Measurements from ENCODE around the gene PDPR.
"Not testable (repeated sequence)": the region's sequence is repeated elsewhere in the genome, so short reads cannot be mapped to it uniquely, and the experiment has no call there.

The PDPR gene

DNA sequence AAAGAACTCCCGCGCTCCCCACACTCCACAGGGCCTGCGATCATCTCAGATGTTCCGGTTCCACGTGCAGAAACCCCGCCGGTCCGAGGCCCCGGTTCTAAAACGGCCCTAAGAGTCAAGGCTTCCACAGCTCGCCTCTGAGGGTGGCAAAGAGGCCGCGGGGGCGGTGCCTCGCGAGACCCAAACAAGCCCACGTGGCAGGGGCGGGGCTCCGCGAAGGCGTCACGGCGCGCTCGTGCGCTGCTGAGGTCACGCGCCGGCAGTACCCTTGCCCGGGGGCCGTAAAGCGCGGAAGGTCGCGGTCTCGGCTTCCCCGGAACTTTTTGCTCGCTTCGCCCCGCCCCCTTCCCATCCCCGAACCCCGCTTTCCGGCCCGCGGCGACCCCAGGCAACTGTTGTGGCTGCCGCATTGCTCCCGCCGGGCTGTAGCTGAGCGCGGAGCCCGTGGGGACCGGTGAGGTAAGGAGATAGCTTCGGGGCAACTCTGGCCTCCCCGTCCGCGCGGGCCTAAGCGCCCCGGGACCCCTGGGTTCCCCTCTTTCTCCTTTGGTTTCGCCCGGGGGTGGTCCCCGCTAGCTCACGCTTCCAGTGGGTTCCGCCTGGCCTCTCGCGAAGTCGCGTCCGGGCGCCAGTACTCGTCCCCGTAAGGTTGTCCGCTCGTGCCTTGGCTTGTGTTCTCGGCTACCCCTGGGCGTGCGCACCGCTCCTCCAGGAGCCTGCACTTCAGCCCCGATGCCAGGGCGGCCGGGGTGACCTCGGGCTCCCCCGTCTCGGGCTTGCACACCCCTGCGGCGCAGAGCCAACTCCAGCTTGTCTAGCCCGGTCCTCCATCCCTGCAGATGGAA lies at the start of gene PDPR:
Gene PDPR (plus strand): TSS at position 351 of the 845 bp plus-strand sequence. CDS start 6,161 bp downstream, outside the sequence.
- H3K4me3 ChIP-seq (ENCODE audit: low read depth, low read length), result peak within 1 kb of the TSS; percentile 74
- peak; percentile 88 for DNase-seq (ENCODE audit: low read depth, low spot score)
- in situ Hi-C loops (cut with HindIII; ENCODE audit: low sequenced_read_pairs), result not testable (repeated sequence)

DNA sequence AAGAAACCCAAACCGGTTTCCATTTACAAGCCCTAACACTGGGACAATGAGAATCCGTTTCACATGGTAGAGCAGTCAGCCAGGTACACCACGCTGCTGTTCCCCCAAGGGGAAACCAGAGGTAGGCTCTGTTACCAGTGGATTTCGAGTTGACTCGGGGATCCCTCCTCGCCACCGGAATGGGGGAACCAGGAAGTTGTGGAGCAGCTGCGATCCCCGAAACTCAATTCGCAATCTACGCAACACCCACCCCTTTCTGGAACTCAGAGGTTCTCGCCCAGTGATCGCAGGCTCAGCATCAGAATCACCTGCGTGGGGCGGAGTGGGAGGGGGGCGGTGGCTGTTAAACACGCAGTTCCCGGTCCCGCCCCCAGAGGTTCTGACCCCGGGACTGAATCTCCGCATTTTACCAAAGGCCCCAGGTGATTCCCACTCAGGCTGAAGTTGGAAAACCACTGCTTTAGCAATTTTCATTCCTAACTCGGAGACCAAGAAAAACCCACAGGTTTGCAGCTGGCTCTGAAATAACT lies 49.2 kb upstream of the PDPR start:
- in situ Hi-C loops (cut with HindIII; ENCODE audit: low sequenced_read_pairs); DNase-seq (ENCODE audit: low read depth, low spot score): not testable (repeated sequence)
- H3K4me3 ChIP-seq (ENCODE audit: low read depth, low read length), result peak overlapping the region; percentile 60

DNA sequence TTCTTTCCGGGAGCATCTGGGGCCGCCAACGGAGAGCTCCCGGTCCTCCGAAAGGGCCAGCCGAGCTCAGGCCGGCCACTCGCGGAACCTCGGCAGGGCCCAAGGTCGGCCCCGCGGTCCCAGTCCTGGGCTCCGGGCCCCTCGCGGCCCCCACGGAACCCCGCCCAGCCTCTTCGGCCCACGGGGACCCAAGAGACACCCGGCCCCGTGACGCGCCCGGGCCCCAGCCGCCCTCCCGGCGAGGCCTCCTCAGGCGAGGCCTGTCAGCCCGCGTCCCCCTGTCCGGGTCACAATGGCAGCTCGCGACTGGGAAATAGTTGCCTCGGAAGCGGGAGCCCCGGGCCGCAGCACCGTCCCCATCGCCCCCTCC lies 48.8 kb upstream of the PDPR start:
- DNase-seq (ENCODE audit: low read depth, low spot score); in situ Hi-C loops (cut with HindIII; ENCODE audit: low sequenced_read_pairs): not testable (repeated sequence)

DNA sequence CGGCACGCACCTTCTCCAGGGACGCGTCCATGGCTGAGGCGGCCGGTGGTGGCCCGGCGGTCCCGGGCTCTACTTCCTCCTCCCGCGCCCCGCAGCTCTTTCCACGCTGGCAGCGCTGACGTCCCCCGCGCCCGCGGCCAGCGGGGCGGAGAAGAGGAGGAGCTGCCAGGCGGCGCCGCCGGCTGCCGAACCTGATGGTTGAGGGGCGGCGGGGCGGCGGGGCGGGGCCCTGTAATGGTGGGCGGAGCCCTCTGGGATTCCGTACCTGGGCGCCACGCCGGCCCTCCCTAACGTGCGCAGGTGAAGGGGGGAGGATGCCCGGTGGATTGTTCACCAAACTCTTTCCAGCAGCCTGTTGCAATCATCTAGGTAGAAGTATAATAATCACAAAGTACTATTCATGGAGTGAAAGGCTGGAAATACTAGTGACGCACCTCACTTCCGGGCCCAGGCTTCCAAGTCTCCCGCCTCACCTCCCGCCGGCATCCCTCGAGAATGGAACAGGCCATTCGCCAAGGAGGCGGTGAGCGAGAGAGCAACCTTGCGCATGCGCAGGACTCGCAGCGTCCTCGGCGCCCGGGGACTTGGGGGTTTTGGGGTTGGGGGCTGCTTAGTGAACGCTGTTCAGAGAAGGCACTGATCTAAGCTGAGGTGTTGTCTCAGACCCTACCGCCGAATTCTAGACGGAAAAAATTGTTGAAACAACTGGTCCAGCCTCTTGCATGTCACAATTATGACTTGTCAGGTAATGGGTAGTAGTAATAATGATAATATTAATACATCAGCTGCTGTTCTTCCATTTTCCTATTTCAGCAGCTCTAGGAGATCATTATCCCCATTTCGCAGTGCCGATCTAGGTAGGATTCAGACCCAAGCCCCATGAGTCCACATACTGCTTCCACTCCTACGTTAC lies 48.1 kb upstream of the PDPR start:
- in situ Hi-C loops (cut with HindIII; ENCODE audit: low sequenced_read_pairs), result not testable (repeated sequence)
- DNase-seq (ENCODE audit: low read depth, low spot score), result peak; percentile 83
- H3K4me3 ChIP-seq (ENCODE audit: low read depth, low read length), result peak overlapping the region; percentile 60

More for the DNA sequence above, 48.8 kb upstream of the PDPR start:
- H3K4me3 ChIP-seq (ENCODE audit: low read depth, low read length), result peak overlapping the region; percentile 60

DNA sequence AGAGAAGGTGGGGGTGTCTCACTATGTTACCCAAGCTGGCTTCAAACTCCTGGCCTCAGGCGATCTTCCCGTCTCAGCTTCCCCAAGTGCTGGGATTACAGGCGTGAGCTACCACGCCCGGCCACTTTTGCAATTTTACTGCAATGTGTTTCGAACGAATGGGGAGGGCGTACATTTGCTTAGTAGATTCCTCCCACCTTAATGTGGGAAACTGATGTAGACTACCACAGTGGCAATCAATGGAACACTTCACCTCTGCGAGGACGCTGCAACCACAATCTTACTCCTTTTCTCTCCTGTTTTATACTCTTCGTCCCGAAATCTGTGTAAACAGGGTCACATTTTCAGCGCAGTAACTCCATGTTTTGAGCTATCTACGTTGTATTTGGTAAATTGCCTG lies 47.4 kb upstream of the PDPR start:
- H3K4me3 ChIP-seq (ENCODE audit: low read depth, low read length); DNase-seq (ENCODE audit: low read depth, low spot score); in situ Hi-C loops (cut with HindIII; ENCODE audit: low sequenced_read_pairs): not testable (repeated sequence)

DNA sequence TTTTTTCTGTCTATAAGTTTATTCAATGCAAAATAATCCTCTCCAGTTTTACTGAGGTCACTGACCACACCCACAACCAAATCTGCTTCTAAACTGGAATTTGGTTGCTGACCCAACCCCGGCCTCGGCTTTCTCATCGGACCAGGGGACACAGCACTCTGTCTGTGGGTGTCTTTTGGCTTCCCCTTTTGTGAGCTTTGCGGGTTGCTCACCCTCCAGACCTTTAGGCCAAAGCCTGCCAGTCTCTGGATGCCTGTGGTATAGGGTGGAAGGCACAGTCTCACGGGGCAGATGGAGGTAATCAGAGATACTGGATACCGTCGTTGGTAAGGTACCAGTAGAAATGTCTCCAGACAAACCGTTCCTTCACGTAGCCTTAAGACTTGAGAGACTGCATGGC lies 35.1 kb upstream of the PDPR start:
- DNase-seq (ENCODE audit: low read depth, low spot score); in situ Hi-C loops (cut with HindIII; ENCODE audit: low sequenced_read_pairs); H3K4me3 ChIP-seq (ENCODE audit: low read depth, low read length): not testable (repeated sequence)

DNA sequence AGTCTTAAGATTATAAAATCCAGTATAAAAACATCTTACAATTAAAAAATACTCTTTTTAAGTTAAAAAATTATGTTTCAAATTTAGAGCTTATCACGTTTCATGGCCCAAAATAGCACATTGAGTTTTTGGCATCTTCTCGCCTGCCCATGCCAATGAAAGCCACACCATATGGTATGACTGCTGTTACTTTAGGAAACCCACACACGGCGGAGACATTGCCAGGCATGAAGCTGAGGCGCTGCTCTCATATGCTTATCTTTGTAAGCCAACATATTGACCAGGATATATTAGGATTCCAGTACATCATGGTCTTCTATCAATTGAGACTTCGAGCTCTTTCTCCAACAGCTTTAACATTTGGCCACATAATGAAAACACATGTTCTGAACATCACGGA lies 32.9 kb upstream of the PDPR start:
- in situ Hi-C loops (cut with HindIII; ENCODE audit: low sequenced_read_pairs); DNase-seq (ENCODE audit: low read depth, low spot score); H3K4me3 ChIP-seq (ENCODE audit: low read depth, low read length): not testable (repeated sequence)

DNA sequence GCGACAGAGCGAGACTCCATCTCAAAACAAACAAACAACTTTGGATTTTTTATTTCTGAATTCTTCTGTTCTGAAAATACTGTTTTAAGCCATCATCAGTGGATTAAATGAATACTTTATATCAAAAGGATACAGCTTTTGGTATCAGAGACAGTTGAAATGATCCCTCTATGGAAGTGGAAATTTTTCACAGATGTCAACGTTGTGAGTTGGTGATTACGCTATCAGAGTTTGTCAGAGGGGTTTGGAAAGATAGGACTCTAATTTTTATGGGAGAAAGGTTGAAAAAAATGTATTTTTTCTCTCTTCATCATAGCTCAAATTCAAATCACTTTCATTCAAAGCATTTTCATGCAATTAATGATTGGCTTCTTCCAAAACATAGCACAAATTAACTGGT lies 30.2 kb upstream of the PDPR start:
- H3K4me3 ChIP-seq (ENCODE audit: low read depth, low read length); in situ Hi-C loops (cut with HindIII; ENCODE audit: low sequenced_read_pairs); DNase-seq (ENCODE audit: low read depth, low spot score): not testable (repeated sequence)

DNA sequence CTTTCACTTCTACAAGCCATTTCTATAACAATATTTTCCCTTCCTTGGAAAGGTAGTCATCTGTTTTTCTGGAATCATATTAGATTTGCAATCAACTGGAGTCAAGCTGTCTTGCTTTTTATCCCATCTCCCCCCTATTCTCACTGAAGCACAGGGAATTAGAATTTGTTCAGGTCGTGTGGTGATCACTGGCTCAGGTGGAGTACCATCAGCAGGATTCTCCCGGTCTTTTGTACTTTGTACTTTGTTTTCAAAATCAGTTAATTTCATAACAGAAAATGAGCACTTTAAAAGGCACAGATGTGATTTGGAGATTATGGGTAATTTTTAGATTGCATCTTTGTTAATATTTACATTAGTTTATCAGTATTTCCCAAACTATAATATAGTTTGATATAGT lies 26.0 kb upstream of the PDPR start:
- in situ Hi-C loops (cut with HindIII; ENCODE audit: low sequenced_read_pairs); DNase-seq (ENCODE audit: low read depth, low spot score); H3K4me3 ChIP-seq (ENCODE audit: low read depth, low read length): not testable (repeated sequence)

DNA sequence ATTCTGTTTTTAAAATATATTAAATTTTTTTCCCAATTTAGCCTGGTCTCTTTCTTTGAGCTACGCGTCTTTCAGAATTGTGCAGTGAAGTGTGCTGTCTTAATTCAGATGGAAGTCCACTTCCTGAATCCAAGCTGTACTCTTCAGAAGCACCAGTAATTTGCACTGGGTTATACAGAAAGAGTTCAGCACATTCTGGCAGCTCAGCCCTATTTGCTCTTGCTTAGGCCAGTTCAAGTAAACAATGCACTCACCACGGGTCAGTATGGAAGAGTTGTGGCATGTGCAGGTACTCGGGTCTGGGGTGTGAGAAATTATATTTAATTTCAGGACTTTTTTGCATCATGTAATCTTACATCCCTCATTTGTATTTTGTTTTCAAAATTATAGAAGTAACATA lies 25.3 kb upstream of the PDPR start:
- in situ Hi-C loops (cut with HindIII; ENCODE audit: low sequenced_read_pairs); H3K4me3 ChIP-seq (ENCODE audit: low read depth, low read length); DNase-seq (ENCODE audit: low read depth, low spot score): not testable (repeated sequence)

DNA sequence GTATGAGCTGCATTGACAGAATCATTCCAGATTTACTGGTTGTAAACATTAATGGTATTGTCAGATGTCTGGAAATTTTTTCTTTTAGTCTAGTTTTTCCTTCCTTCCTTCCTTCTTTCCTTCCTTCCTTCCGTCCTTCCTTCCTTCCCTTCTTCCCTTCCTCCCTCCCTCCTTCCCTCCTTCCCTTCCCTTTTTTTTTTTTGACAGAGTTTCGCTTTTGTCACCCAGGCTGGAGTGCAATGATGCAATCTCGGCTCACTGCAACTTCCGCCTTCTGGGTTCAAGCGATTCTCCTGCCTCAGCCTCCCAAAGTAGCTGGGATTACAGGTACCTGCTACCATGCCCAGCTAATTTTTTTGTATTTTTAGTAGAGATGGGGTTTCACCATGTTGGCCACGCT lies 24.8 kb upstream of the PDPR start:
- H3K4me3 ChIP-seq (ENCODE audit: low read depth, low read length); in situ Hi-C loops (cut with HindIII; ENCODE audit: low sequenced_read_pairs); DNase-seq (ENCODE audit: low read depth, low spot score): not testable (repeated sequence)

DNA sequence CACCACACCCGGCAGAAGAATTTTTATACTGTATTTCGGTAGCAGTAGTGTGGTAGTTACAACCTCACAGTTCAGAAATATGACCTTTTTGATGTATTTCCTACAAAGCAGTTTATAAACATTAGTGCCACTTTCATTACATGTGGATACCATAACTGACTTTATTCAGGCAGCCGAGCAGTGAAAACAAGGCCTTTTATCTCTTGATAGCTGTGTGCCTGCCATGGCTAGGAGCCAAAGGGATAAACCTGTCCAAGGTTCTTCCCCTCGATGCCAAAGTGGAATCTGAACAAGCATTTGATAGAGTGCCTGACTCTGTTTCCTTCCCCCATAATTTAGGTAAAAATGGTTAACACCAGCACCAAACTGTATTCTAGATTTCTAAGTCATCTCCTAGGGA lies 23.0 kb upstream of the PDPR start:
- in situ Hi-C loops (cut with HindIII; ENCODE audit: low sequenced_read_pairs); DNase-seq (ENCODE audit: low read depth, low spot score); H3K4me3 ChIP-seq (ENCODE audit: low read depth, low read length): not testable (repeated sequence)

DNA sequence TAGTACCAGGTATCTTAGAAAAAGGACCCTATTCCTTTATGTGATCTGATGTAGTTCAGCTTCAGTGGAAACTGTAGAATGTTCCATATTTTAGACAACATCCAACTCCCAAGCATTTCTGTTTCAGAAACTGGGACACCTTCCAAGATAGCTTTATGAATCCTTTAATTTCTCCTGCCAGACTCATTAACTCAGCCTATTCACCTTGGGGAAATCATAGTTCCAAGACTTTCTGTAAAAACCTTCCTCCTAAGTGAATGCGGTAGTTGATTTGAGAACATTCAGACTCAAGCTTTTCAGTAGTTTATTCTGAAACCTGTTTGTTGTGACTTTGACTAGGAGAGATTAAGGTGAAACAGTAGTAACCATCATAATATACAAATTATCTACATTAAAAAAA lies 20.0 kb upstream of the PDPR start:
- DNase-seq (ENCODE audit: low read depth, low spot score); in situ Hi-C loops (cut with HindIII; ENCODE audit: low sequenced_read_pairs); H3K4me3 ChIP-seq (ENCODE audit: low read depth, low read length): not testable (repeated sequence)

DNA sequence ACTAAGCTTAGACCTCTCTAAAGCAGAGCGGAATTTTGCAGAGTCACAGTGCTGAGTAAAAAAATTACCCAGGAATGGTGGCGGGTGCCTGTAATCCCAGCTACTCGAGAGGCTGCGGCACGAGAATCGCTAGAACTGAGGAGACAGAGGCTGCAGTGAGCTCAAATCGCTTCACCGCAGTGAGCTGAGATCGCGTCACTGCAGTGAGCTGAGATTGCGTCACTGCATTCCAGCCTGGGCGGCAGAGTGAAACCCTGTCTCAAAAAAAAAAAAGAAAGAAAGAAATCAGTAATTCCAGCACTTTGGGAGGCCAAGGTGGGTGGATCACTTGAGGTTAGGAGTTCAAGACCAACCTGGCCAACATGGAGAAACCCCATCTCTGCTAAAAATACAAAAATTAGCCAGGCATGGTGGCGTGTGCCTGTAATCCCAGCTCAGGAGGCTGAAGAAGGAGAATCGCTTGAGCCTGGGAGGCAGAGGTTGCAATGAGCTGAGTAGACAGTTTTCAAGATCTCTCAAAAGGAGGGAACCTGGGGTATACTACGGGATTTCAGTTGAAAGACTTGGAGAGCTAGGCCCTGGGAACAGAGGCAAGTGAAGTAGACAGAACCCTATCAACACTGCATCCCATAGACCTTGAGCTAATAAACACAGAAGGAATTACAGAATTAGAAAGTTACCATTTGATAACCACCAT lies 4.4 kb upstream of the PDPR start:
- H3K4me3 ChIP-seq (ENCODE audit: low read depth, low read length); DNase-seq (ENCODE audit: low read depth, low spot score); in situ Hi-C loops (cut with HindIII; ENCODE audit: low sequenced_read_pairs): not testable (repeated sequence)

DNA sequence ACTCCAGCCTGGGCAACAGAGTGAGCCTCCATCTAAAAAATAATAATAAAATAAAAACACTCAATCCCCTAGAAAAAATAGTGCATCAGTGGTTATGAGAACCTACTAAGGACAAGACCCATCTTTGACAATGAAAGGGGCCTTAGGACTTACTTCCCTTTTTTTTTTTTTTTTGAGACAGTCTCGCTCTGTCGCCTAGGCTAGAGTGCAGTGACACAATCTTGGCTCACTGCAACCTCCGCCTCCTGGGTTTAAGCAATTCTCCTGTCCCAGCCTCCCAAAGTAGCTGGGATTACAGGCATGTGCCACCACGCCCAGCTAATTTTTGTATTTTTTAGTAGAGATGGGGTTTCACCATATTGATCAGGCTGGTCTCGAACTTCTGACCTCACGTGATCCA lies 2.0 kb upstream of the PDPR start:
- in situ Hi-C loops (cut with HindIII; ENCODE audit: low sequenced_read_pairs); DNase-seq (ENCODE audit: low read depth, low spot score); H3K4me3 ChIP-seq (ENCODE audit: low read depth, low read length): not testable (repeated sequence)

DNA sequence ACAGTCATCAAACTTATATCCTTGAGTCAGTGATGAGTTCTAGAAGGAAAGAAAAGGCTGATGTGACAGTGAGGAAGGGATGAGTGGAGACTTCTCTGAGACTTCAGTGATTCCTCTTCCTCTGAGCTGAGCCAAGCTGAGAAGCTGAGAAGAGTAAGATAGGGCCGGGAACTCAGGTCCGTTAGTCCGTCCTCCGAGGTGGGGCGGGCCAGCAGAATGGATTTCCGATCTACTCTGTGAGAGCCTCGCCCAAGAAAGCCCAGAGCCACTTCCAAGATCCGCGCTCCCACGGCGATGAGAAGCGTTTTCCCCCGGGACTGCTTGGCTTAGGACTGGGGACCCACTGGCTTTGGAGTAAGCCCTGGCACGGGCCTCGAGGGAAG lies 542 bp upstream of the PDPR start:
- H3K4me3 ChIP-seq (ENCODE audit: low read depth, low read length), result peak overlapping the region; percentile 74
- DNase-seq (ENCODE audit: low read depth, low spot score); in situ Hi-C loops (cut with HindIII; ENCODE audit: low sequenced_read_pairs): not testable (repeated sequence)

DNA sequence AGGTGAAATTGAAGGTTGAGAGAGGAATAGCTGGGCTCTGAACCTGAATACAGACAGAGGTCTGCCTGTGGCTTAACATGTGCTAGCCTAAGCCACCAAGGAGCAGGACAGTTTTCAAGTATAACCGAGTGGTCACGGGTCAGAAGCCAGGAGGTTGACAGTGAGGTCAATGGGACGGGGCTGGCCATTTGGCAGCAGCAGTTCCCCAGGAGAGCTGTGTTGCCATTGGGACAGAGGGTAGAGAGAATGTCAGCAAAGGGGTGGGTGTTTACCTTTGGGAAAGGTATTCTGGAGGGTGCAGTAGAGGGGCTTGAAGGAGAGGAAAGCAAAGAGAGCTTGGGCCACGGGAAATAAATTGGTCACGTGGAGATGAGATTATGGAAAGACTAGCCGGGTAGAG lies 4.2 kb downstream of the PDPR start:
- in situ Hi-C loops (cut with HindIII; ENCODE audit: low sequenced_read_pairs); DNase-seq (ENCODE audit: low read depth, low spot score); H3K4me3 ChIP-seq (ENCODE audit: low read depth, low read length): not testable (repeated sequence)

Measured in astrocyte of the spinal cord (primary cell).